HG03025 (cell line): Measurements from ENCODE around the gene OMA1.
"Not testable (repeated sequence)": the region's sequence is repeated elsewhere in the genome, so short reads cannot be mapped to it uniquely, and the experiment has no call there.

Experiments
- ATAC-seq: cut with Tn5 transposase; IDR thresholded peaks from one replicate; pipeline ENCODE4 v1.9.1; 2021; ENCODE audit warnings: mild to moderate bottlenecking, moderate library complexity; ENCODE audit not compliant: unreplicated experiment, low FRiP score

Gene OMA1

GRCh38 chr1:58531842-58532241, 14.7 kb downstream of the OMA1 start:
- not testable (repeated sequence) for ATAC-seq

GRCh38 chr1:58529284-58529683, 17.2 kb downstream of the OMA1 start:
- ATAC-seq, result no peak

GRCh38 chr1:58528518-58528917, 18.0 kb downstream of the OMA1 start:
- no peak for ATAC-seq

DNA sequence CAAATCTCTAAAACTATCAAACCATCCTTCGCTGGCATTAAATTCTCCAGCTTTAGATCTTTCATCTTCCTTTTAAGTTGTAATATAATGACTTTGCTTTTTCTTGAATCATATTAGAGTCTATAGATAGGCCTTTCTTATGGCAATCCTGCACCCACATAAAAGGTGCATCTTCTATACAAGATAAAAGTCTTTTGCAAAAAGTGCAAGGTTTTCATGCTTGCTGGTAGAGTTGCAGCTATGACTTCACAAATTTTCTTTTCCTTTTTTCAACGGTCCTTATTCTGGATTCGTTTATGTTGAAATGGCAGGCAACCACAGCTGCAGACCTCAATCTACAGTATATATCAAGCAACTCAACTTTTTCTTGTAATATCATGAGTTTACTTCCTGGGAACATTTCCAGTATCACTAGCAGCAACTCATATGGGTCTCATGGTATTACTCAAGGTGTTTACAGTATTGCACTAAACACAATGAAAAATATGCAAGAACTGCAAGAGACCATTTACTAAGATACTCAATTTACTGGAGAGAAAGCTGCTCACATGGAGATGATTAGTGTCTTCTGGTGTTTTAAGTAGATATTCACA, 22.1 kb downstream of the OMA1 start:
- ATAC-seq, result no peak

- no peak for ATAC-seq
Observed at GRCh38 chr1:58515794-58516401, 30.6 kb downstream of the OMA1 start.

DNA sequence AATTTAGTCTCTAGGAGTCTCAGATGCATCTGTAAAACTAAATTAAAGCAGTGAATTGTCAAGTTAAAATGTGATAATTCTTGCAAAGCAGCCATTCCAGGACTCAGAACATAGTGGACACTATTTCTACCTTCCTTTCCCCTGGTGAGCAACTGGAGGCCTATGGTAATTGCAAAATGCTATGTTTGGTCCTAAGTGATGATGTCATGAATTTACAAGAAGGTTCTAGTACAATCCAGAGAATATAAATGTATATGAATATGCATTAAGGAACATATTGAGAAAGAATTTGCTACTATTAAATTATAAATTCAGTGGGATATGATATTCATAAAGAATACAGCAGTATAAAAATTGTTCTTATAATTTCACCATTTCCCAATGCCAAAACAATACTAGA, 32.6 kb downstream of the OMA1 start:
- no peak for ATAC-seq

GRCh38 chr1:58508629-58509028, 37.9 kb downstream of the OMA1 start:
- ATAC-seq, result no peak

DNA sequence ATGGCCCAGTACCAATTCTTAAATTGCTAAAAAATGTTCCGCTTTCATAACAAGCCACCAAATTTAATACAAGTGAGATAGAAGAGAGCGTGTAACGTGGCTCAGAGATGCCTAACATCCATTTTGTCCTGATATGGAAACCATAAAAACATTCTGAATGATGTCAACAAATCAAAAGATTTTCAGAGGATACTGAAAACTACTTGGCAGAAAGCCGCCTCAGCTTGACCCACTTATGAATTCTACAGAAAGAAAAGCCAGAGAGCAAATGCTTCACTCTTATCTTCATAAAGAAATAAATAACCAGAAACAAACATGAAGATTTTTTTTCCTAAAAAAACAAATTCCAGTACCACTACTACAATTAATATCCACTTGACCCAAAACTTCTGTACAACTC, 41.2 kb downstream of the OMA1 start:
- ATAC-seq, result no peak

GRCh38 chr1:58502519-58502918, 44.0 kb downstream of the OMA1 start:
- ATAC-seq, result no peak

DNA sequence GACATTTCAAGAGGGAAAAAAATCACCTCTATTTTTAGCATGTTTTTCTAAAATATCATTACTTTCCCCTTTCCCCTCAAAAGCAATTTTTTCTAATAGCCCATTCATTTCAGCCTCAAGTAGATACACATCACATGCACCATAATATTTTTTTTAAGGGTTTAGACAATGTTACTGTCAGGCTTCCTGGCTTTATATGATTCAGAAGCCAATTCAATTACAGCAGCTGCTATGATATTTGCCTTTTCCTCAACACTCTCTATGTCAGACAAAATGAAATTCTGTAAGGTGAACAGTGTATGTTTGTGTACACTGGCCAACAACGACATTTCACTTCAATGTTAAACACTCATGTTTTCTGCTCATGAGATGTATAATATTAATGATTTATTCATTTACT, 46.5 kb downstream of the OMA1 start:
- no peak for ATAC-seq

DNA sequence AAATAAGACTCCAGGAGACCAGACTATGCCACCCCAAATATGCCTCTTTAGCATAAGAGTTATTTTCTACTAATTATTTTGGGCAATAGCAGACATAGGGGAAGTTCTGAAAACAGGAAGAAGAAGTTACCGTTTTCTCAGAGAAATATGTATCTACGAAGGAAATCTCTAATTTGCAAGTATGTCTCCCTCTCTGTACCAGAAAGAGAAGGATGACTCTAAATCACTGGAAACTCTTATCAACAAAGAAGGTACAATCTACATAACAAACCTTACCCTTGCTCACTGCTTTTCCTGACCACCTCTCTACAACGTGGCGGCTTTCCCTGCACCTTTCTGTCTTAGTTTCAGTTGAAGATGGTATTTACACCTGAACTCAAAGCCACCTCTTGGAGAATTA, 49.0 kb downstream of the OMA1 start:
- ATAC-seq, result no peak

DNA sequence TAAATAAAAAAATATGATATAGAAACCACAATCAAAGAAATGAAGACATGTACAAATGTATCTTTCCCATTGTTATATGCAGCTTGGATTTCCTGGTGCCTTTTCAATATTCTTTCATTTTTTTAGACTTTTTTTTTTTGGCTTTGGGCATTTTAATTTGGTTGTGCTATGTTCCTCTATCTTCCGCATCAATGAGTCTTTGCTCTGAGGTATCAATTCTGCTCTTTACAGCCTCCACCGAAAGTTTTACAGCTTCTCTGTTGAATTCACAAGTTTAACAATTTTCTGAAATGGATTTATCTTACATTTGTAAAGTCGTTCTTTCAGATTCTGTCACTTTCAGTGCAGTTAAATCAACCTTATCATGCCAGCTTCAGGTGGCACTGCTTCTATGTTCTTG, 50.5 kb downstream of the OMA1 start:
- ATAC-seq, result no peak

DNA sequence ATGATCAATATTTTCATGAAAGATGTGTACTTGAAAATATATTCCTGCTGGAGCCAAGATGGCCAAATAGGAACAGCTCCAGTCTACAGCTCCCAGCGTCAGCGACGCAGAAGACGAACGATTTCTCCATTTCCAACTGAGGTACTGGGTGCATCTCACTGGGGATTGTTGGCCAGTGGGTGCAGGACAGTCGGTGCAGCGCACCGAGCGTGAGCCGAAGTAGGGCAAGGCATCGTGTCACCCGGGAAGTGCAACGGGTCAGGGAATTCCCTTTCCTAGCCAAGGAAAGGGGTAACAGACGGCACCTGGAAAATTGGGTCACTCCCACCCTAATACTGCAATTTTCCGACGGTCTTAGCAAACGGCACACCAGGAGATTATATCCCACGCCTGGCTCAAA, 57.6 kb downstream of the OMA1 start:
- not testable (repeated sequence) for ATAC-seq

- no peak for ATAC-seq
Observed at GRCh38 chr1:58487002-58487401, 59.5 kb downstream of the OMA1 start.

- no peak for ATAC-seq
Observed at GRCh38 chr1:58481962-58482361, 64.6 kb downstream of the OMA1 start.

GRCh38 chr1:58480191-58480590, 66.3 kb downstream of the OMA1 start:
- ATAC-seq, result no peak

GRCh38 chr1:58477390-58477789, 69.1 kb downstream of the OMA1 start:
- no peak for ATAC-seq

- ATAC-seq, result no peak
Observed at GRCh38 chr1:58476179-58476578, 70.3 kb downstream of the OMA1 start.

DNA sequence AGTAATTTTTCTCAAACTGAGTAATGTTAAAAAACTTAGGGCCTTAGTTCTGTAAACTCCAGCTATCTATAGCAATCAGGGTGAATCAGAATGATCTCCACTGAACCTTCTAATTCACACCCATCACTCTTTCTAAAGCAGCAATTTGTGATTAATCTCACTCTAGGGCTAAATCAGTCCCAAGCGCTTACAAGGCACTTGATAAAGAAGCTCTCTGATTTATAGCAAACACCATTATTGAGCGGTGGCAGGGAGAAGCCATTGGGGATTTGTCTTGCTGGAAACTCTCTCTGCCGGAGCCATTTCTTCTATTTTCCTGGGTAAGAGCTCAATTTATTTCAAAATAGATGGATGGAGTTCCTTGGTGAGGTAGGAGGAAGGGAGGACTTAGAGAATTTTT, 77.0 kb downstream of the OMA1 start:
- no peak for ATAC-seq

- ATAC-seq, result no peak
Observed at GRCh38 chr1:58469016-58469415, 77.5 kb downstream of the OMA1 start.

DNA sequence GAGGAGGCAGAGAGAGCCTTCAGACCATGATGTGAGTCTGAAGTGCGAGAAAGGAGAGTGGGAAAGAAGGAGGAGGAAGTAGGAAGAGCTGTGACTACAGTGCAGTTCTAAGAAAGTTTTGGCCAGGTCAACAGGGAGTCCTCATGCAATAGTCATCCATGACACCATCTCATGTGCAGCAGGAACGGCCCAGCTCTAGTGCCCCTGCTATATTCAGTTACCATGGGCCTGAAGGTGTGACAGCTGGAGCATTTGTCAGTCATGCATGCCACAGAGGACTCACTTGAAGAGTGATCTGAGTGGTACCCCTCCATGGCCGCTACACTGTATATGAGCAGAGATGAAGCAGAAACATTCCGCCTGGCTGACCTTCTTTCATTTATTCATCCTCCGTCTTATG, 77.9 kb downstream of the OMA1 start:
- no peak for ATAC-seq

DNA sequence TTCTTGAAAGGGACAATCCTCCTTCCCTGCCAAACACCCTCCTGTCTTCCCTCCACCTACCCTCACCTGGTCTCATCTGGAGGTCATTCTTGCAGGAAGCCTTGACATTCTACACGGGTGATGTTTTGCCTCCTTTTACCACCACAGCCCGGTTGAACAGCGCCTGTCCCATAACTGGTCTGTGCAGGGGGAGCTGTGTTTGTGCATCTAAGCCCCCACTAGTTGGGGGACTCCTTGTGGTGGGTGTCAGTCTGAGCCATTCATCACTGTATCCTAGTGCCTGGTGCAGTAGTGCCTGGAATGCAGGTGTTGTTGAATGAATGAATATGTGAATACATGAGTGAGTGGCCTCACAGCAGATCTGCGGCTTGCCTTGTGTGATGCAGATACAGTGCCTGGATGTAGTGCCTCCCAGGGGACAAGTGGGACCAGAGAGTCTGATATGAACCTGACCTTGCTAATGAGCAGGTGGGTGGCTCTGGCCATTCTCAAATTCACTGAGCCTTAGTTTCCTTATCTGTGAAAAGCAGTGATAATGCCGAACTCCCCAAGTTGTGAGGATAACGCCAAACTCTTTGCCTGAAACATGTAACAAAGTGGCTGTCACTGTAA, 79.8 kb downstream of the OMA1 start:
- ATAC-seq, result no peak
